Stimulated activated naive CD8-positive, alpha-beta T cell treated with anti-CD3 and anti-CD28 coated beads, Interleukin-15, Interleukin-2, amounts not matched to agents 100 U/mL and 50 U/mL, for 24 hours (primary cell): ENCODE measurements around the gene CXCR4.
A peak's percentile ranks its signal among the peaks of the same experiment; 100 is the strongest.

ENCODE experiments used
- ATAC-seq: fragments of 150-1000 bp; cut with Tn5 transposase; one replicate; pipeline ENCODE4 v1.10.0; 2021
- DNase-seq: peaks from one replicate; pipeline ENCODE4 v3.0.0; 2021

The CXCR4 gene

DNA sequence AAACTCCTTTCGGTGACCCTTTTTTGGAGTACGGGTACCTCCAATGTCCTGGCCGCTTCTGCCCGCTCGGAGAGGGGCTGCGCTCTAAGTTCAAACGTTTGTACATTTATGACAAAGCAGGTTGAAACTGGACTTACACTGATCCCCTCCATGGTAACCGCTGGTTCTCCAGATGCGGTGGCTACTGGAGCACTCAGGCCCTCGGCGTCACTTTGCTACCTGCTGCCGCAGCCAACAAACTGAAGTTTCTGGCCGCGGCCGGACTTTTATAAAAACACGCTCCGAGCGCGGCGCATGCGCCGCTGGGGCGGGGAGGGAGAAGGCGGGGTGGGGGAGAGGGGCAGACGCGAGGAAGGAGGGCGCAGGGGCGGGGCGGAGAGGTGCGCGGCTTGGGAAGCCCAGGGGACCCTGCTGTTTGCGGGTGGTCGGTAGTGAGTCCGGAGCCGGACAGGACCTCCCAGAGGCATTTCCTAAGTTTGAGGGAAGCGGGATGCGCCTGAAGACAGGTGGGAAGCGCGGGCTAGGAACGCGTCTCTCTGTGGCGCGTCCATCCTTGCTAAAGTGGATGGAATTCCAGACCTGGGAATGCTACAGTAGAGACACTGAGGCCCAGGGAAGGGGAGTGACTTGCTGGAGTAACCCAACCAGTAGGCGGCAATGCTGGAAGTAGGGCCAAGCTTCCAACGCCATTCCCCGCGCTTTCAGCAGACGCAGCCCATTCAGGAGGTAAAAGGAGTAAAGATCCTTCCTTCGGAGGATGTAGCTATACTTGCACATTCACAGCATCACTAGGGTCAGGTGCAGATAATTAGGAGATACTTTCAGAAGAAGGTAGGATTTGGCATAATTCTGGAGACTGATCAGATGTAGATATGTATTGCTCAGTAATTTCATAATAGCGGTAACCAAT, at the start of gene CXCR4:
TSS of gene CXCR4 (minus strand) at position 241 of the 910 bp plus-strand sequence. CDS start at position 152, 89 bp downstream.
- peak; percentile 88 for DNase-seq
- peak; percentile 25 for ATAC-seq

DNA sequence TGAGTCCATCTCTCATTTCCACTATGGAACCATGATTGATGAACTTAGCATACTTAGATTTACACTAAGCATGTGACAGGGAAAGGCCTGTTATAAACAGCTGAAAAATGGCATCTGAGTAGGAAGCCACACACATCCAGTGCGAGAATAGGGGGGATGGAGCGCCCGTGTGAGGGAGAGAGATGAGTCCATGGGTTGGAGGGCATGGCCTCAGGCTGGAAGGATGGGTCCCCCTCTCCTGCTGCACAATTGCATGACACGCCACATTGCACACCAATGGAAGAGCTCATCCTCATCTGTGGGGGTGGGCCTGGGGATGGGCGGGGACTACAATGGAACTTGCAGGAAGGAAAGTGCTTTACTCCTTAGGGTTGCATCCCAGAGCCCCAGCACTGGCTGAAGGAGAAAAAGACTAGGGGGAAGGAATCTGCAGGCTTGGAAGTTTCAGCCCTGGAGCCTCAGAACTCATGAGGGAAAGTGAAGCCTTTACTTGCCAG, 46.4 kb upstream of the CXCR4 start:
- DNase-seq (no peak), ATAC-seq (no peak)

DNA sequence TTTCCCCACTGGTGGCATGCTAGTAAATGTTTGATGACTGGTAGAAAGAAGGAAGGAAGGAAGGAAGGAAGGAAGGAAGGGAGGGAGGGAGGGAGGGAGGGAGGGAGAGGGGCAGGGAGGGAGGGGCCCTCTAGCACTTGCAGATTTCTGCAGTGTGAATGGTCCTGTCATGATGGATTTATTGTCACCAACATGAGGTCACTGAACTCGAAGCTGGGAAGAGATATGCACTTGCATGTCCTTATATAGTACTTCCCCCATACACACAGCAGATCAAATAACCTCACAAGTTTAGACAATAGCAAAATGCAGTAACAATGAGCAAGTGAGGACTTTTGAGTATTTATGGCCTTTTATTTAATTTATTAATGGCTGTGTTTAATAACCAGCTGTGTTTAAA, 44.5 kb upstream of the CXCR4 start:
- ATAC-seq (no peak), DNase-seq (no peak)

DNA sequence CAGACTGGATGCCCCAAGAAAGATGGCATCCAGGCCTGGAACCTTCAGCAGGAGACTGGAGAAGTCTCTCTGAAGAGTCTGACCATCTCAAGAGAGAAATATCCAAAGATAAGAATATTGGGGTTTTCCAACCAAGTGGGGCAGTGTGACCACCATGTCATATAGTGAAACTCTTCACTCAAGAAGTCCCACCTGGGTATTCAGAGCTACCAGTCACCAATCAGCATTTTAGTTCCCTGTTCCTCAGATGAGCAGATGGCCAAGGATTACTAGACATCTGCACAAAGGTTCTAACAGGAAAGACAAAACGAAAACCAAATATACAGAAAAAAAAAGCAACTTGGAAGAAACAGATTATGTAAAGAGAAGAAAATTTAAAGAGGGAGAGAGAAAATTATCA, 38.5 kb upstream of the CXCR4 start:
- DNase-seq = no peak
- no peak for ATAC-seq

DNA sequence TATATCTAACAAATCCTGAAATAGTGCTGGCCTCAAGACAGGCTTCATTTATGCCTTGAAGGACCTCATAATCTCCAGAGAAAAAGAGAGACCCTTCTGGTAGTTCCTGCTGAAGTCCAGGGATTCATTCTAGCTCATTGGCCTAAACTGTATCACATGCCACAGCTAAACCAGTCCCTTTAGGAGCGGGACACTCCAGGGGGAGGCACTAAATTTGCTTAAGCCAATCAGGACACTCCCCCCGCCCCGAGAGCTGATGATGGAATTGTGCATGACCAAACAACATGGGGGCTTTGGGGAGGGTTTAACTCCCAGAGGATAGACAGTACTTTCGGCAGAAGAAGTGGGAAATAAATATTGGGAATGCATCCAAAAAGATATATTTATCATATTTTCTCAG, 36.4 kb upstream of the CXCR4 start:
- DNase-seq (no peak), ATAC-seq (no peak)

DNA sequence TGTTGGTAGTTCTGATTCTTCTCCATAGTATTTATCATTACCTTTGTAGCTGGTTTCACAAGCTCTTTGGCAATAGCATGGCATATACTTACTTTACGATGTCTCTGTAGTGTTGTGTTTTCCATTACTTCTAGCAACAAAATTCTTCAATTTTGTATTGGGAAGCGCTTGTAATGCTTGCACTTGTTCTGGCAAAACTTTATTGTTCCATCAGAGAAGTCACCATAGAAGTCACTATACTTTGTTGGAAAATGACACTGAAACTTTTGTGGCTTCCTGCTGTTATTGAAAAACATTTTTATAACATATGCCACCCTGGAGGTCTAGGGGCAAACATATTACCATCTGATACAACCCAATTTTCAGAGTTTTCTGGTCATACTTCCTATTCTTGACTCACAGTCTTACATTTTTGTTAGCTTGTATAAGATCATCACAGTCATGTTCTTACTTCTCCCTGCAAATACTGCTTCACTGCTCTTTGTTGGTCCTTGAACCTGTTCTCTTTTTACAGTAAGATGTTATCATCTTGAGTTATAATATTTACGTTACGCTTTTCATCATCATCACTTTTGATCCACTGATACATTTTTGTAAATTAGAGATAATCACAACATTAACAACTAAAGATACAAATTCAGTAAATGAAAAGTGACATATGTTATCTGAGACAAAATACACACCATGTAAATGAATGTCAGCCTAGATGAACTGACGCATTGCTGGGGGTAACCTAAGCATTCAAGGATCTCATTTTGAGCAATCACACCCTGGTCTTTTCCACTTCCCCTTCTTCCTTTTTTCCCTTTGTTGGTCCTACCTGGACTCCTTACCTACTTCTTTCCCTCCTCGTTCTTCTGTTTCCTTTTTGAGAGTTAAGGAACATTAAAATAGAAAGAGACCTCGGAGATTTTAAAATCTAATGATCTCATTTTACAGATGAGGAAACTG, 33.3 kb upstream of the CXCR4 start:
- ATAC-seq (no peak), DNase-seq (no peak)

DNA sequence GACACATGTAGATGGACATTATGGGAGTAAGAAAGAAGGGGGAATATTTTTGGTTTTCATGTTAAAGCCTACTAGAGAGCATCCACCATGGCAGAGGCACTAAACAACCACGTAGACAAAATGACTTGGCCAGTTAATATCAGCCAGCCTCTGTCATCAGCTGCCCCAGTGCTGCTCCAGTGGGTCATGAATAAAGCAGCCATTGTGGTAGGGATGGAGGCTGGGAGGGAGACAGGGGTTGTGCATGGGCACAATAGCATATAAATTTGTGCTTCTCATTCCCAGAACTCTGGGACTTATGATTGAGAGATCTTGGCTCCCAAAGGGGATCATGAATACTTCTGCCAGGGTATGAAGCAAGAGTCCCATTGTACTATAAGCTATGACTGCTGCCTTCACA, 31.1 kb upstream of the CXCR4 start:
- no peak for ATAC-seq
- DNase-seq = no peak

DNA sequence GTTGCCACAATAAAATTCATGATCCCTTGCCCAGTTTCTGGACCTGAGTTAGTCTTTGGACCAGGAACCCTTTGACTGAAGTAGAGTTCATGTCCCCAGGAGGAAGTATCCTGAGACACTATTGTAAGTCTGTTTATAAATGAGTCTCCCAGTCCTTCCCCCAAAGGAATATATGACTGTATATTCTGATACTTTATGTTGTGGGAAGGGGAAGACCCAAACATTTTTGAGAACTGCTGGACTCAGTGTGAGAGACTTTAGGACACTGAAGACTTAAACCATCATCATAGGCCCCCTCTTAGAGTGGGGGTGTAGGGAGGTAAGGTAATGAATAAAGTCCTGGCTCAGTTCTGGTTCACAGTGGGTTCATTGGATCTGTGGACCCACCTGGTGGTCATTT, 28.6 kb upstream of the CXCR4 start:
- ATAC-seq (peak; percentile 58), DNase-seq (no peak)

DNA sequence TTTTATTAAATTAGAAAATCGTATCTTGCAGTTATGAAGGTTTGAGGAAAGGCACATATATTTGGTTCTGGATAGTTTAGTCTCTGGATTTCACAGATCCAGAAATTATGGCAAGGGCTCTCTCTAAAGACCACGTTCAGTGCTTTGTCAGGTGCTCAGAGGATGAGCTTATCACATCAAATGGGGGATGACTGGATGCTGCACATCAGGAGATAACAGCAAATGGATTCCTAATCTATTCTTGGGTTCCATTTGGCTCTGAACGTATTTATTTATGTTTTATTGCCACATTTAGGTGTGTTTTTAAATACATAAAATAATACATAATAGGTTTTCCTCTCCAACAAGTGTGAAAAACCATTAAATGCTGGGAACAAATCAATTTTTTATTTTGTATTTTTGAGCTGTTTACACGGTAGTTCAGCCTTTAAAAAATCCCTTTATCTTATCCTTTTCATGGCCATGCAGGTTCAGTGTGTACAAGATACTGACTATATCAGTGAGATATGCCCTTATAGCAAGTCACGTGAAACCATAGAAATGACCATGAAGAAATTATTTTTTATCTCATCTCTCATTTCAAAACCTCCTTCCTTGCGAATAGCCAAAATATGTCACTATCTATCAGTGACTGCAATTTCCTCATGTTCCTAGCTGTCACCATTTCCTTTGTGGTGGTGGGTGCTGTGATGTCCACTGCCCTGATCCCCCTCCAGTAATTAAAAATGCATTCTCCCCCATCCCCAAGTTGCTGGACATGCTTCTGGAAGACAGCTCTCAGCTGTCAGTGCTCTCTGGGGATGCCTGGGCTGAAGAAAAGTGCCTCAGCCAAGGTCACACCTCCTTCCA, 25.9 kb upstream of the CXCR4 start:
- ATAC-seq = no peak
- DNase-seq = no peak

DNA sequence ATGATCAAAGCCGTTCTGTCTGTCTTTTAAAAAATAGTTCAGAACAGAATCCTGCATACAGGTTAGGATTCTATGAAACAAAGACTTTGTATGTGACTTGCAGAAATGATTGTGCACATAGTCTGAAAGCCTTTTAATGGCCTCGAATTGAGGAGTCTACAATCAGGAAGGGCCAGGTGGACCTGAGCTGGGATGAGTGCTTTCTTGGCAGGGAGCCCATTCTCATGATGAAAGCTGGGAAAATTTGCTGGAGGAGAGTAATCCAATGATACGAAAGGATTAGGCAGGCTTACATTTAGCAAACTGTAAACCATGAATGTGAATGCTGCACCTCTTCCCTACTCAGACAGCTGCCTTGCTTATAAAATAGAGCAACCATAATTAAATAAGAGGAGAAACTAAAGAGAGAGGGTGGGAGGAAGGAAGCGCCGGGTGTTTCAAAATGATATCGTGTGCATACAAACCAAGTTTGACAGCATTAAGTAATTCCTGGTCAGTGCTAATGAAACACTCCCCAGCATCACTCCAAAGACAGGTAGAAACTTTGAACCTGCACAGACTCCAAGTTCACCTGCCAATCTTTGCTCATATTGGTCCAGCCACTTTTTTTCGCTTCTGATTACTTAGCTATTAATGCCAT, 23.7 kb upstream of the CXCR4 start:
- DNase-seq (no peak), ATAC-seq (no peak)

DNA sequence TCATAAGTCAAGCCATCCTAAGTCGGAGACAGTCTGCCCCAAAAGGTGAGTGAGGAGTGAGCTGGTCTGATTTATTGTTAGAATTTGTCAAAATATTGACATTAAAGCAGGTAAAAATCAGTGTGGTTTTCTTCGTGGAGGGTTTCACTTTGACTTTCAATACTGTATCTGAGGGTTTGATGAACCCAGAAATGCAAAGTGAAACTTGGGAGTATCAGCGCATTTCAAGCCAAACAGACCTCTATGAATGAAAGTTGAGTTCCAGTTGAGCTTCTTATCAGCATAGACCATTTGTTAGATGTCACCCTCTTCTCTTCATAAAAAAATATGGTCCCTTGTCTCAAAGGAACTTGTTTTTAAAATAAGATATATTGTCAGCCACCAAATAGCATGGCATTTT, 21.7 kb upstream of the CXCR4 start:
- ATAC-seq (no peak), DNase-seq (no peak)

DNA sequence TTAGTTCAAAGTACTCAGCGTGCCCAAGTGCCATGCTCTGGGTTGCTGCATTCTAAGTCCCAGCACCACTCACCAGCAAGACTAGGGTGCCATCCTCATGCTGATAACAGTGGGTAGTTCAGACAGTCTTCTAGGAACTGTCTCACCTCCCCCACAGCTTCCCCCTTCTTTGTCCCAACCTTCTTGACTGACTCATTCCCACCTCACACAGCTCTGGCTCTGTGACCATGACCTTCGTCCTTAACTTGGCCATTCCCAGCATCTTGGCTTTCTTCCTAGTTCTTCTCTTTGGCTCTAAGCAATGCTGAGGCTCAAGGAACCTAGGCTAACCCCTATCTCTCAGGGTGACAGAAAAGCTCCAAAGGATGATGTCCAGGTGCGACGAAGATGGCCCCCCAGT, 20.0 kb upstream of the CXCR4 start:
- ATAC-seq (no peak), DNase-seq (no peak)

DNA sequence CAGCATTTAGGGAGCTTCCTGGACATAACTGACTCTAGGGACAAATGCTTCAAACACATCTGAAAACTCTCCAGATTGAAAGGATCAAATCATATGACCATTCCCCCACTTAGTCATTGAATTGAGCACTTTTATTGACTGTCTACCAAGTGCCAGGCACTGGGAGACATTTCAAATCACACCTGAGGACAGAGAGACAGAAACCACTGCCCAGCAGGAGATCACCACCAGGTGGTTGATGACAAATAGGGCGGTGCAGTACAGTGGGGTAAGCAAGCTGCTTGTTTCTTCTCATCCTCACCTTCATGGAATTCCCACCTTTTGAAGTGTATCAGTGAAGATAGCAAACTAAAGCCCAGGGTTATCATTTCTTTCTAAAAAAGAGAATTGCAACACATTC, 19.0 kb upstream of the CXCR4 start:
- DNase-seq (no peak), ATAC-seq (no peak)

DNA sequence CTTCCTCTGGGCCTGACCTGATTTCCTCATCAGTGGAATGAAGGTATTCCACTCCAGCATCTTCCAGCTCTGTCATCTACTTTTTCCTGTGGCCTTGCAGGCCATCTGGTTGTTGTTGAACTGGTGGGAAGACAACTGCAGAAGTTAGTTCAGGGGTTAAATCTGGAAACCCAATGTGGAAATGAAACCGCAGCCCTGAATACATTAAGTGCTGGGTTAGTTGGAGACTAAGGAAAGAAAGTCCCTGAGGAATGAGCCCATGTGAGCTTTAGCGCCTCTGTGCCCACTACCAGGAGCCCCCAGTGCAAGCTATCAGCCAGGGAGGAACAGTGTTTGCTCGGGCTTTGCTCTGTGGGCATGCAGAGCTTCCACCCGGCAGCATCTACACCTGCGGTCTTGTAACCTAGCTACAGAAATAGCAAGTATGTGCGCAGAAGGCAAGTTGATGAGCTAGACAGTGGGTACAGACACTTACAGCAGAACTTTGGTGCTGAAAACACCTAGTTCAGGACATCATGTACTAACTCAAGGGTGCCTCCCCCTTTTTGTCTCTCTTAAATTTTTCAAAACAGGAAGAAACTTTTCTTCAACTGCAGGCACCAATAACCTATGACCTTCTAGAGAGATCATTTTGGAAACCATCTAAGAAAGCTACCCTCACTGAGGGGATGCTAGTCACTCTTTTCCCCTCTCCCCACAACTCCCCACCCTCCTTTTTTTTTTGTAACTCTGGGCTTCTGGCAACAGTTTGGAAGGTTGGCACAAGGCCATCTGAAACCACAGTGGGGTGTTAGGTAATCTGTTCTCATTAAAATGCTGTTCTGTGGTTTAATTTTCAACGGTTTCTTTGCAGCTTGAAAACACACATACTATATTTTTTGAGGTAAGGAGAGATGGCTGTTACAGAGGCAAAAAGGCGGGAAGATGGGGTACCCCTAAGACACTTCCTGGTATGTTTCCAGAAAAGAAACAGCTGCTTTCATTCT, 18.3 kb upstream of the CXCR4 start:
- DNase-seq = peak; percentile 56

DNA sequence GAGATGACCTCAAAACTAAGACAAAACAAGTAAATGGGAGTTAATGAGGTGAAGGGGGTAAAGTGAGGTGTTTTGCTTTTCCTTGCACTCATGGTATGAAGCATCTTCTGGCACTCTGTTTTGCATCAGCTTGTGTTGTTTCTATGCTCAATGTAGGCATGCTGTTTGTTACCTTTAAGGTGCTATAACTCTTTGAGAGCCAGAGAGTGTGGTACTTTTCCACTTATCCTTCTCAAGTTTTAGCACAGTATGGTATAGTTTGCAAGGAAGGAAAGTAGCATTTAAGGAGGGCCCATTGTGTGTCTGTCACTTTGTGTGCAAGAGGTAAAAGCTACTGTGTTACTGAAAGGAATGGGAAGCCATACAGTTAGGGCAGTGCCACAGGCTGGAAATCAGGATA, 17.5 kb upstream of the CXCR4 start:
- no peak for ATAC-seq
- no peak for DNase-seq

More for the DNA sequence above, 18.3 kb upstream of the CXCR4 start:
- ATAC-seq = peak; percentile 63

DNA sequence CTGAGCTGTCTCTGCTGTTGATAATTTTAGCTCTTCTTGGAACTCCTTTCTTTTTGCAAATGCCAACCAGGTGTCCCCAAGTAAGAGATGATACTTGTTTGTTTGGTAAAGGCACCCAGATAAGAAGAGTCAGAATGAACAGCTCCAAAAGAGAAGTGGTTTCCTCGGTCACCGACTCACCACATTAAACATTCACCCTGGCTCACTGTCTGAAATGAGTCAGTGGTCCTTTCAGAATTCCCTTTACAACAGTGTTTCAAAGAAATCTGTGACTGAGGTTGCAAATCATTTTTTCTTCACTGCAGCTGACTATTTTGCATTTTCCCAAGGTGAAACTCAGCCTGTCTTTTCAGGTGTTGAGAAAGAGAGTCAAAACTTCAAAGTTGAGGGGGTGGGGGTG, 16.2 kb upstream of the CXCR4 start:
- ATAC-seq (peak; percentile 35), DNase-seq (peak; percentile 53)

DNA sequence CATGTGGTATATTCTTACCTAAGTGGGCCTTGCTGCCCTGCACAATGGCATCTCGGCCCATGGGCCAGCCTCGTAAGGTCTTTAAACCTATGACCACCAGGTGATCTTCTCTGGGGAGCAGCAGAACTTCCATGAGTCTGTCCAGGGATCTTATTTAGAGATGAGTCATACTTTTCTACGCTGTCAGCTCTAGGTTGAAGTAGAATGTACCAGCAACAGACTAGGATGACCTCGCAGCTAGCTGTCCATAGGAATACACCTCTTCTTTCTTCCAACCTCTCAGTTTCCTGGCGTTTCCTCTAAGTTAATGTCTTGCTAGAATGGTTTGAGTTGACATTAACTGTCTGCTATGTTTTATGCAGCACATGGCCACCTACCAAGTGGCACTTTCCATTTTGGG, 15.6 kb upstream of the CXCR4 start:
- DNase-seq (no peak), ATAC-seq (no peak)

DNA sequence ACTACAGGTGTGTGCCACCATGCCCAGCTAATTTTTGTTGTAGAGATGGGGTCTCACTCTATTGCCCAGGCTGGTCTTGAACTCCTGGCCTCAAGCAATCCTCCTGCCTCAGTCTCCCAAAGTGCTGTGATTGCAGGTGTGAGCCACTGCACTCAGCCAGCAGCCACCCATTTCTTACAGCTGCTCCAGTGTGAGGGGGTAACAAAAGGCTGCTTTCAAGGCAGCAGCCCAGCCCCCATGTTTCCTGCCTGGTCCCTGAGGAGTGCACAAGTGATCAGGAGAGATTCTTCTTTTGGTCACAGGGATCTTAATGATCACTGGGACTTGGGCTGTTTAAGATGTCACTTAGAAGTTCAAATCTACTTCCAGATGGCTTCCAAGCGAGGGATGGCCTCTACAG, 15.2 kb upstream of the CXCR4 start:
- DNase-seq = no peak
- no peak for ATAC-seq

DNA sequence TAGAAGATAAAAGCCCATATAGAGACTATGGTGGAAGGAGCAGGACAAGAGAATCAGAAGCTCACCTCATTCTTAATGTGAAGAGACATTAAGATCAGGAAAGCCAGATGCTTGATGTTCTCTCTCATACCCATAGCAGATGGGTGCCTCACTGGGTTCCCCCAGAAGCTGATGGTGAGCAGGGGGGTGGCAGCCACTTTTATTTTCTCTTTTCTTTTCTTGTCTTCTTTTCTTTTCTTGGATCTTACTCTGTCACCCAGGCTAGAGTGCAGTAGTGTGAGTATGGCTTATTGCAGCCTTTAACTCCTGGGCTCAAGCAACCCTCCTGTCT, 14.8 kb upstream of the CXCR4 start:
- ATAC-seq (no peak), DNase-seq (no peak)
